ENCODE data around the gene KLF7. TPM values are rescaled to one million over a fixed set of nuclear protein-coding genes. Genes with fewer than 3 reads are reported as not detected.

KLF7 gene
- total and polyA plus RNA-seq, 4 donors = 4.4 to 51.8 (median 22.3) TPM

DNA sequence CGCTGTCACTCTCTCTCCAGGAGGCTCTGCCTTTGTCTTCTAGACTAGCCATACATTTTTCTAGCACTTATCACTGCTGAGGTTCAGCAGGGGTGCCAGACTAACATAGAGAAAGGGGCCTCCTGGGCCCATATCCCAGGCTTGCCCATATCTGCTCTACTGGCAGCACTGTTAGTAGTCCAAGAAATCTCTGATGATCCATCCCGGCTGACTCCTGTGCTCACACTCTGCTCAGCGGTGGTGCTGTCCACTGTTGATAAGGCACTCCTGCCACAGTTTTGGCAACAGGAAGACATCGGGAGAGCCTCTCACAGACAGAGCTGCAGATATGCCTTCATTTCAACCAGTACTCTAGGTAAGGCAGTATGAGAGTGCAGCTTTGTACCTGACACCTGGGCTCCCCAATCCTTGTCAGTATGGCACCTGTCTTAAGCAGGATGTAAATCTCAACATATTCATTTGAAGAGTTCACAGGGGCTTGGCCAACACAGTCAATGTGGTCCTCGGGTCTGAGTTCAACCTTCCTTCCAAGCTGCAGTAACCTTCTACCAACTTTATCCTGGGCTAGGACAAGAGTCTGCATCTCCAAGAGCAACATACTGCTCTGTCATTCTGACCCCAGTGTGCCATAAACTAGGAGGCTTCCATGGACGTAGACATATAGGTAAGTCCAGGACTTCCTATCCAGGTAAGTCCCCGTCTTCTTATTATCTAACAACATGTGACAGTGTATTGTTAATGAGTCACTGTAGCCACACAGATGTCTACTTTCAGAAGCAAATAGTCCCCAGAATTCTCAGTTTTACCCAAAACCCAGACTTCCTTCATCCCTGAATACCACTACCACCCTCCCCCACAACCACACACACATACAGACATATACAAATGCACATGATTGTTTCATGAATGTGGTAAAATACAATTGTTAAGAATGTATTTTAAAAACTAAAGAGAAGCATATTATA, 16.2 kb downstream of the KLF7 start:
- 58 to 64% methylated on average over 7 of the region's 7 CpGs for WGBS, 2 donors
- Histone ChIP-seq H3K9ac (ENCODE audit: insufficient read depth in 1 of 2, low read length in 2 of 2) (no peak overlapping the region), H3K4me3 (no peak overlapping the region), H3K36me3 (ENCODE audit: control insufficient read depth in 4 of 4, insufficient read depth in 4 of 4, low read length in 4 of 4) (peaks cover 0 to 3% (median 0%) of the 10 kb centered on the region in 4 donors), H3K9me3 (ENCODE audit: control insufficient read depth in 4 of 4, insufficient read depth in 3 of 4, low read length in 3 of 4) (no peaks in the 10 kb centered on the region), H3K4me1 (ENCODE audit: control insufficient read depth in 5 of 5, insufficient read depth in 5 of 5, low read length in 5 of 5) (peaks cover 0 to 67% (median 2%) of the 10 kb centered on the region in 5 donors), H3K27ac (ENCODE audit: low read depth in 1 of 2, low read length in 1 of 2) (peak overlapping the region in 1 of 2 donors; percentile 37), H3K27me3 (ENCODE audit: control insufficient read depth in 3 of 3, insufficient read depth in 3 of 3, low read length in 2 of 3) (no peaks in the 10 kb centered on the region)
- TF ChIP-seq, protein P1, sequence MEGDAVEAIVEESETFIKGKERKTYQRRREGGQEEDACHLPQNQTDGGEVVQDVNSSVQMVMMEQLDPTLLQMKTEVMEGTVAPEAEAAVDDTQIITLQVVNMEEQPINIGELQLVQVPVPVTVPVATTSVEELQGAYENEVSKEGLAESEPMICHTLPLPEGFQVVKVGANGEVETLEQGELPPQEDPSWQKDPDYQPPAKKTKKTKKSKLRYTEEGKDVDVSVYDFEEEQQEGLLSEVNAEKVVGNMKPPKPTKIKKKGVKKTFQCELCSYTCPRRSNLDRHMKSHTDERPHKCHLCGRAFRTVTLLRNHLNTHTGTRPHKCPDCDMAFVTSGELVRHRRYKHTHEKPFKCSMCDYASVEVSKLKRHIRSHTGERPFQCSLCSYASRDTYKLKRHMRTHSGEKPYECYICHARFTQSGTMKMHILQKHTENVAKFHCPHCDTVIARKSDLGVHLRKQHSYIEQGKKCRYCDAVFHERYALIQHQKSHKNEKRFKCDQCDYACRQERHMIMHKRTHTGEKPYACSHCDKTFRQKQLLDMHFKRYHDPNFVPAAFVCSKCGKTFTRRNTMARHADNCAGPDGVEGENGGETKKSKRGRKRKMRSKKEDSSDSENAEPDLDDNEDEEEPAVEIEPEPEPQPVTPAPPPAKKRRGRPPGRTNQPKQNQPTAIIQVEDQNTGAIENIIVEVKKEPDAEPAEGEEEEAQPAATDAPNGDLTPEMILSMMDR (IDR thresholded peaks at IDR 0.05; ENCODE audit: control extremely low read depth, extremely low read depth) = no peak
- DNase-seq (no peak), ATAC-seq (ENCODE audit: insufficient read depth, low FRiP score) (no peak)

- Histone ChIP-seq H3K9me3 (ENCODE audit: control insufficient read depth in 4 of 4, insufficient read depth in 3 of 4, low read length in 3 of 4) (no peaks in the 10 kb centered on the region), H3K27ac (ENCODE audit: low read depth in 1 of 2, low read length in 1 of 2) (peak overlapping the region in 1 of 2 donors; percentile 51), H3K36me3 (ENCODE audit: control insufficient read depth in 4 of 4, insufficient read depth in 4 of 4, low read length in 4 of 4) (peaks cover 0 to 3% (median 0%) of the 10 kb centered on the region in 4 donors), H3K4me1 (ENCODE audit: control insufficient read depth in 5 of 5, insufficient read depth in 5 of 5, low read length in 5 of 5) (peaks cover 10 to 67% (median 17%) of the 10 kb centered on the region in 5 donors), H3K9ac (ENCODE audit: insufficient read depth in 1 of 2, low read length in 2 of 2) (no peak overlapping the region), H3K4me3 (no peak overlapping the region), H3K27me3 (ENCODE audit: control insufficient read depth in 3 of 3, insufficient read depth in 3 of 3, low read length in 2 of 3) (no peaks in the 10 kb centered on the region)
- ATAC-seq (ENCODE audit: insufficient read depth, low FRiP score) (no peak), DNase-seq (peak in 1 of 3 donors; percentile 37)
- WGBS, 2 donors = 69 to 85% methylated on average over 2 of the region's 2 CpGs
- TF ChIP-seq, protein P1 (IDR thresholded peaks at IDR 0.05; ENCODE audit: control extremely low read depth, extremely low read depth) = no peak
Observed at GRCh38 chr2:207148020-207148419, 17.7 kb downstream of the KLF7 start.

DNA sequence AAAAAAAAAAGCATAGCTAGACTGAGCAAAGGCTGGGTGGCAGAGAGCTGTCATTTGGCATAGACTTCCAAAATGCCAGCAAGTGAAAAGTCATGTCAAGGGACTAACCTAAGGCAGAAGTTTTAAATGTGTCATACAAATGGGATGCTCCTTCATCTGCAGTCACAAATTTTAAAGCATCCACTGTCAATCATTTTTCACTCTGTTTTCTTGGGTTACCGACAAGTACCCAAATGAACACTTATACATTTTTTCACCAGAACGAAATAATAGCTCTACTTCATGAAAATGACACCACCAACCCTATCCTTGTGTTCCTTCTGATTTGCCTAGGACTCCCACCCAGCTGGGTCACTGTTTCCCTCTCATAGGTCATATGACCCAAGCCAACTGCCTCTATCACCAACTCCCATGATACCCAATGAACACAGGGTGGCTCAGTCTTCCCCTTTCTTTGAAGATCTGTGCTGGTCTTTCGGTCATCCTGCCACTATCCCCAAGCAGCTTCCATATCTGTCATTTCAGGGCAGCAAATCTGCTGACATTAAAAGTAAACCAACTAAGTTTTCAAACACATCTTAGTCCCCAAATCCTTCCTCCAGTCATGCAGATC, 21.5 kb downstream of the KLF7 start:
- no peak for DNase-seq
- no peak for ATAC-seq (ENCODE audit: insufficient read depth, low FRiP score)
- peaks cover 0 to 1% (median 0%) of the 10 kb centered on the region in 4 donors for H3K36me3 ChIP-seq (ENCODE audit: control insufficient read depth in 4 of 4, insufficient read depth in 4 of 4, low read length in 4 of 4)
- peaks cover 18 to 64% (median 19%) of the 10 kb centered on the region in 5 donors for H3K4me1 ChIP-seq (ENCODE audit: control insufficient read depth in 5 of 5, insufficient read depth in 5 of 5, low read length in 5 of 5)
- peak overlapping the region; percentile 95 to 98 for H3K27ac ChIP-seq (ENCODE audit: low read depth in 1 of 2, low read length in 1 of 2)
- TF ChIP-seq, protein P1 (IDR thresholded peaks at IDR 0.05; ENCODE audit: control extremely low read depth, extremely low read depth) = no peak
- no peak overlapping the region for H3K9ac ChIP-seq (ENCODE audit: insufficient read depth in 1 of 2, low read length in 2 of 2)
- H3K9me3 ChIP-seq (ENCODE audit: control insufficient read depth in 4 of 4, insufficient read depth in 3 of 4, low read length in 3 of 4) = no peaks in the 10 kb centered on the region
- 63 to 73% methylated on average over 3 of the region's 3 CpGs for WGBS, 2 donors
- no peak overlapping the region for H3K4me3 ChIP-seq
- no peaks in the 10 kb centered on the region for H3K27me3 ChIP-seq (ENCODE audit: control insufficient read depth in 3 of 3, insufficient read depth in 3 of 3, low read length in 2 of 3)
